GM19395 (cell line): Measurements from ENCODE around the gene UBXN6.

Source experiments
- ATAC-seq: cut with Tn5 transposase; IDR thresholded peaks from one replicate; pipeline ENCODE4 v1.9.1; 2021; ENCODE audit warnings: mild to moderate bottlenecking, moderate library complexity; ENCODE audit not compliant: unreplicated experiment

UBXN6 gene

DNA sequence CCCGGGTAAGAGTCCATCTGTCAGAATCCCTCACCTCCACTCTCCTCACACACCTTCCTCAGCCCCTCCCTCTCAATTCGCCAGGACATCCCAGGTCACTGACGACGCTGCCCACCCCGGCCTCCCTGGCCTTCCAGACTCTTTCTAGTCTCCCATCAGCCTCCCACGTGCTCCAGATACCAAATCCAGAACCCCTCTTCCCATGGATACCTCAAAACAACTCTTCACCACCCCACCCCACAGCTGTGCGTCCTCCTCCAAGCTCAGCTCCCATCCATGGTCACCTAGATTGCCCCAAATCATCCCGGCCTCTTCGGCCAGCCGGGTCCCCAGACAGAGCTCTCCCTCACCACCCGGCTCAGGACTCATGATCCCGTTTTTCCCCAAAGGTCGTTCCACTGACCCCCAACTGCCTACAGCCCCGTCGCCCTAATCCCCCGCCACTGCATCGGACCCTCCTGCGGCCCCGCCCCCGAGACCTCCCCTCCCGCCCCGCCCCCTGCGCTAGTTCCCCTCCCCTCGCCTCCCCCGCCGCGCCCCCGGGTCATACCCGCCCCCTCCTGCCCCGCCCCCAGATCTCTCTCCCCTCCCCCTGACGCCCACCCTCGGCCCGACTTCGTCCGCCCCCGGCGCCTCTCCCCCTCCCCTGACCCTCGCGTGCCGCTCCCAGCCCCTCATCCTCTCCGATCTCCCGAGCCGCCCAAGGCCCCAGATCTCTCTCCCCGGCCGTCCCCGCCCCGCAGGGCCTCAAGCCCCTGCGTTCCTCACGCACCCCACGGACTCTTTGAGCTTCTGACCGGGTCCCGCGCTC is 546 bp downstream of the UBXN6 start:
- ATAC-seq, result no peak

GRCh38 chr19:4456476-4456842 is 1.1 kb downstream of the UBXN6 start:
- no peak for ATAC-seq

DNA sequence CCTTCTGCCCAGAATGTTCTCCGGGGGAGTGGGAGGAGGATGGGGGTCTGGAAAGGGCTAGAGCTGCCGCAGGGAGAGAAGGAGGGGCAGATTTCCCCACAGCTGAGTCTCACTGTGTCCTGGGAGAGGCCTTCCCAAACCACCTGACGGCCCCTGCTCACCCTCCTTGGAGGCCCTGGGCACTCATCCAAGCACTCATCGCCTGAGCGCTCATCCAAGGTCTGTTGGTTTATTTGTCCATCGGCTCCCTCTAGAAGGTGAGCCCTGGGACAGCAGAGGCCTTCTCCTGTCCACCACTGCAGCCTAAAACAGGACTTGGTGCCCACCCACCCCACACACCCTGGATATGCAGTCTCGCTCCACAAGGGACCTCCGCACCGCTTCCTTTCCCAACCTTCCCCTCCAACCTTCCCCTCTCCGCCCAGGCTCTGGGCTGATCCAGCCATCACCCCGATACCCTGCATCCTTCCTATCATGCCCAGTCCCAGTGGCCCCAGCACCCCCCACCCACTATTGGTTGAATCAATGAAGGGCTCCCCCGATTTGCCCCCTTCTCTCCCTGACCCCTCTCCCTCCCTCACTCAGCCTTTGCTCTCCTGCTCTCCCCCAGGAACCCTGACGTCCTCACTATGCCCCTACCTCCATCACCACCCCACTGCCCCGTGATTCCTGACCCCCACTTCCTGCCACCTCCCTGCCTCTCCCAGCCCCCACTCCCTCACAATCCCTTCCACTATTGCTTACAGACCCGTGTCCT is 1.7 kb downstream of the UBXN6 start:
- ATAC-seq, result no peak

DNA sequence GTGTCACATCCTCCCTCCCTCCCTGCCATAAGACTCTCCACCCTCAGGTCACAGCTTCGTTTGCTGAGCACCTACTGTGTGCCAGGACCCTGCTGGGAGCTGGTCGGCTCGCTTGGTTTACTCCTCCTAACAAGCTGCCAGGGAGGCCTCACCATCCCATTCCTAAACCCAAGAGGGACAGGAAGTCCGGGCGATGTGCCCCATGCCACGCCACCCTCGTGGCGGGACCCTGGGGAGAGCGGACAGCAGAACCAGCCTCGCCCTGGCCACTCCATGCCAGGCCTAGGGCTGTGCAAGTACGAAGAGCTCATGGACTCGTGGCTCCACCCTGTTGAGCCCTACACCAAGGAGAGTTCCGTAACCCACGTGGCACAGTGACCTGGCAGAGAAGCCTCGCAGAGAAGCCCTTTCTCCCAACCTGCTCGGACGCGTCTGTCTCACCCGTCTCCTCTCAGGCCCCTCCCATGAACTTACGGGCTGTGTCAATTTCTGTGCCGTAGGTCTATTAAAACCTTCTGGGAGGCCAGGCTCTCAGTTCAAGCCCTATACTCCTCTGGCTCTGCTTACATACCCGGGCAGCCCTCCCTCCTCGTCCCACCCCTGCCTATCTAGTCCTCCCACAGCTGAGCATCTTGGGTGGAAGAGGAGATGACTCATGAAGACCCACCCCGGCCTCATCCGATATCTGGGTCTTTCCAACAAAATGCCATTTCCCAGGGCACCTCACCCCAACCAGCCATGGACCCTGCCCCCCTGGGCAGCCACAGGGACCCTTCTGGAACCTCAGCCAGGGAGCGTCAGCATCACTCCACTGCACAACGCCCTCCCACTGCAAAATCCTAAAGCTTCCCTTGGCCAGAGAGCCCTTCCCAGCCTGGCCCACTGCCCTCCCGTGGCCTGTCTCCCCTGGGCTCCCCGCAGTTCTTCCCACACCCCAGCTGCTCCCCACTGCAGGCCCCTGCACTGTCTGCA is 2.6 kb downstream of the UBXN6 start:
- ATAC-seq, result no peak

DNA sequence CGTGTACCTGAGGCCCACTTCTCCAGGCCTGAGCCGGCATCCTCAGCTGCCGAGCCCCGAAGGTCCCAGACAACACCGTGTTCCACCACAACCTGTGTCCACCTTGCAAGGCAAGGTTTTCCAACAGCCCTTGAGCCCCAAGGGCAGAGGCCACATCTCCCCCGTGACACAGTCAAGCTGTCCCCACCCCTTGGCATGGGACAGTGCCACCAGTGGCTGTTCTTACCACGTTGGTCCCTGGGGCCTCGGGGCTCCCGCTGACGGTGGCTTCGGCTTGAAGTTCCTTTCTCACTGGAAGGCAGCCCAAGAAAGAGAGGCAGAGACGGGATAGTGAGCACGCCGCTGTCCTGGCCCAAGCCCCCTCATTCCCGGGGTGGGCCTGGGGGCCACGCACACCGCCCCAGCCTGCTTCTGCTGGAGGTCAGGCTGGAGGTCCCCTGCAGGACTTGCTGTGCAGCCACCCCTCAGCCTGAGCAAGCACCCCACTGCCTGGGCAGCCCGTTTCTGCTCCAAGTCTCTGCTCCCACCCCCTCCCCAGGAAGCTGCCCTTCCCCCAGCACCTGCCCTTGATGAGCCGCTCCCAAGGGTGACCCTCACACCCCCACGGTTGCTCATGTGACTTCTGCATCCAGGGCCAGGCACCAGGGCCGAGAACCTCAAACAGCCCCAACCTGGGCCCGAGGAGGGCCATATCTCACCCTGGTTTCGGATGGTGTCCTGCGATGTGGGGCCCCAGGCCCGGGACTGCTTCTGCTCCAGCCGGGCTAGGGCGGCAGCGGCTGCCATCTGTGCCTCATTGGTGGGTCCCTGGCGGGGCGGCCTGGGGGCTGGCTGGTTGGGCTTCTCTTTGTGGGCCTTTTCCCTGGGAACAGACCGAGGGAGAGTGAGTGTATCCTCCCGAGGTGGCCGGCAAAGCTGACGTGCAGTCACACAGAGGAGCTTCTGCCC is 4.1 kb downstream of the UBXN6 start:
- ATAC-seq, result no peak

GRCh38 chr19:4452230-4452990 is 5.2 kb downstream of the UBXN6 start:
- ATAC-seq, result no peak

GRCh38 chr19:4449639-4450028 is 8.0 kb downstream of the UBXN6 start:
- no peak for ATAC-seq

- ATAC-seq, result no peak
Observed at GRCh38 chr19:4449022-4449638, 8.5 kb downstream of the UBXN6 start.

GRCh38 chr19:4448147-4448985 is 9.2 kb downstream of the UBXN6 start:
- no peak for ATAC-seq

DNA sequence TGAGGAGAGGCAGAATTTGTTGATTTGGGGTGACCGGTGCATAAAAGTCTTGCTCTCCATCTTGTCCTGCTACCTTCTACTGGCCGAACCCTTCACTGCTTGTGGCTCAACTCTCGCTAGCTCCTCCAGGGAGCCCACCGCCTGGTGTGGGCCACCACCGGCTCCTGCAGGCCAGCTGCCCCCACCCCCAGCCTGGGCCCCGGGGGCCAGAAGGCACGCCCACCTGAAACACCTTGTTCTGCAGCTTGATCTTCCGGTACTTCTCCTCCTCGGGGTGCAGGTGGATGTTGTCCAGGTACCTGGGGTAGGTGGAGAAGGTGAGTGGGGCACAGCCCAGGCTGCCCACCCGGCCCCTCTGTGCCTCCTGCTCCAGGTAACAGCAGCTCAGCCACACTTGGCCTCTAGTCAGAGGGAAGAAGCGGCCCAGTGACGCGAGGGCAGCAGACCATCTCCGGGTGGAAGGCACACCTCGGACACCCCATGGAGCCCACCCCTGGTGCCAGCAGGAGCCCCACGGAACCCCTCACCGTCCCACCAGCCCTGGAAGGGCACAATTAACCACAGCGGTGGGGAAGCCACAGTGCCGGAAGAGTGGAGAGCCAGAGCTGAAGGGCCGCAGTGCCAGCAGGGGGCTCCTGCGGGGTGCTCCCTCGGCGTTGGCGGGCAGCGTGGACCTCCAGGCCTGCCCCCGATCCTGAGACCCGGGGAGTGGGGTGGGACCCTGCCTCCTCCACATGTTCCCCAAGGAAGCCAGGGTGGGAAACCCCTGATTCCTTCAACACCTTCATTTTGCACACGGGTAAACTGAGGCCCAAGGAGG is 10.1 kb downstream of the UBXN6 start:
- ATAC-seq, result no peak

DNA sequence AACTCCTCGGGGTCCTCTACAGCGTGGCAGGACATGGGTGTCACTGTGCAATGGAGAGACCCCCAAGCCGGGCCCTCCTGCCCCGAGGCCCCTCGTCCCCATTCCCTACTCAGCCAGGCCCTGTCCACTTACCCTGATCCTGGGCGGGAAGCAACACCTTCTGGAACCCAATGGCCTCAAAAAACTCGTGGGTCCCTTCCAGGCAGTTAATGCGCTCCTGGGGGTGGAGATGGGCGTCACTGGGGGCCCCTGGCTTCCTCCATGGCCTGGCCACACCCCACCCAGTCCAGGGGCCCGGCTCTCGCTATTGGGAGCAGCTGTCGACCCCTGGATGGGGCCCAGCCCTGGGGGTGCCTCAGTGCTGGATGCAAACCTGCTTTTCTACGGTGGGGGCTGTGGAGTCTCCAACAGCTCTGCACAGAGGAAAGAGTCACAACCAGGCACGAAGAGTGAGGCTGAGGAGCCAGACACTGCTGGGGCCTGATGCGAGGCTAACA is 10.8 kb downstream of the UBXN6 start:
- no peak for ATAC-seq

- ATAC-seq, result no peak
Observed at GRCh38 chr19:4445963-4446703, 11.5 kb downstream of the UBXN6 start.

- no peak for ATAC-seq
Observed at GRCh38 chr19:4444765-4445741, 12.5 kb downstream of the UBXN6 start.

- ATAC-seq, result no peak
Observed at GRCh38 chr19:4443966-4444764, 13.4 kb downstream of the UBXN6 start.
